Measurements from ENCODE around the gene TMEM126A.
"Not testable (repeated sequence)": the region's sequence is repeated elsewhere in the genome, so short reads cannot be mapped to it uniquely, and the experiment has no call there.

Gene TMEM126A

DNA sequence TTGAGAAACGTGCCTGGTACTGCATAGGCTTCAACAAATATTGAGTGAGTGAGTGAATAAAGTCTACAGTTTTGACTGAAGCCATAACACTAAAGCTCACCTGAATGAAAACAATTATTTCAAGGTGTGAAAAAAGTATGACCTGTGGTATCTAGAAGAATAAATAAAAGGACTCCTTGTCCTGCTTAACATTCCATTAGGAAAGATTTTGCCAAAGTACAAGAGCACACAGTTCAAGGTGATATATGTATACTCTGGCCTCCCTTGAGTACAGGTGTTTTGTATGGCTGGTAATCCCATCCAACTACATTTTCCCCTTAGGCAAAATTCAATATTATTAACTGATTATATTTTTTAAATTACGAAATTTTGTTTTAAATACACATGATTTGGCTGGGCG is 18.9 kb downstream of the TMEM126A start:
- Histone ChIP-seq H2AFZ (ENCODE audit: low read depth, low read length) (peak overlapping the region; percentile 96; the same call in 1 of the 2 replicates), H3K4me3 (ENCODE audit: low read length) (no peak overlapping the region), H3K9me3 (ENCODE audit: insufficient read depth, low read length) (no peaks in the 10 kb centered on the region), H3K4me1 (ENCODE audit: low read length) (peaks cover 15% of the 10 kb centered on the region), H3K27me3 (ENCODE audit: low read depth, low read length) (no peaks in the 10 kb centered on the region), H4K20me1 (ENCODE audit: insufficient read depth, low read length) (peaks cover 22% of the 10 kb centered on the region), H3K27ac (ENCODE audit: low read length) (no peak overlapping the region), H3K36me3 (replicated peaks; ENCODE audit: low read depth, low read length) (peaks cover 21% of the 10 kb centered on the region), H3K79me2 (ENCODE audit: low read length) (peaks cover 32% of the 10 kb centered on the region), H3K4me2 (ENCODE audit: low read length) (no peak overlapping the region), H3K9ac (ENCODE audit: low read length) (no peak overlapping the region)
- TF ChIP-seq CTCF (IDR thresholded peaks at IDR 0.05; ENCODE audit: low read depth, low read length) (no peak), EZH2phosphoT487 (IDR thresholded peaks at IDR 0.05; ENCODE audit: low read depth) (no peak)

- Histone ChIP-seq H3K27ac (ENCODE audit: low read length) (no peak overlapping the region), H3K79me2 (ENCODE audit: low read length) (peaks cover 17% of the 10 kb centered on the region)
These were observed 20.4 kb downstream of the TMEM126A start for GRCh38 chr11:85668157-85668556.

DNA sequence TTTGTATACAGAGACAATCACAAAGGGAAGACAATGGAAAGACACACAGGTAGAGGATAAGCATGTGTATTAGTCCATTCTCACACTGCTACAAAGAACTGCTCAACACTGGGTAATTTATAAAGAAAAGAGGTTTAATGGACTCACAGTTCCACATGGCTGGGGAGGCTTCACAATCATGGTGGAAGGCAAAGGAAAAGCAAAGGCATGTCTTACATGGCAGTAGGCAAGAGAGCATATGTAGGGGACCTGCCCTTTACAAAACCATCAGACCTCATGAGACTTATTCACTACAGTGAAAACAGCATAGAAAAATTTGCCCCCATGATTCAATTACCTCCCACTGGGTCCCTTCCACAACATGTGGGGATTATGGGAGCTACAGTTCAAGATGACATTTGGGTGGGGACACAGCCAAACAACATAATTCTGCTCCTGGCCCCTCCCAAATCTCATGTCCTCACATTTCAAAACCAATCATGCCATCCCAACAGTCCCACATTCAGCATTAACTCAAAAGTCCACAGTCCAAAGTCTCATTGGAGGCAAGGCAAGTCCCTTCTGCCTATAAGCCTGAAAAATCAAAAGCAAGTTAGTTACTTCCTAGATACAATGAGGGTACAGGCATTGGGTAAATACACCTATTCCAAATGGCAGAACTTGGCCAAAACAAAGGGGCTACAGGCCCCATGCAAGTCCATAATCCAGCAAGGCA is 23.3 kb downstream of the TMEM126A start:
- not testable (repeated sequence) for H3K36me3 ChIP-seq (replicated peaks; ENCODE audit: low read depth, low read length); H4K20me1 ChIP-seq (ENCODE audit: insufficient read depth, low read length); H2AFZ ChIP-seq (ENCODE audit: low read depth, low read length); H3K4me1 ChIP-seq (ENCODE audit: low read length); H3K4me2 ChIP-seq (ENCODE audit: low read length); H3K9ac ChIP-seq (ENCODE audit: low read length); H3K27me3 ChIP-seq (ENCODE audit: low read depth, low read length); H3K27ac ChIP-seq (ENCODE audit: low read length); H3K9me3 ChIP-seq (ENCODE audit: insufficient read depth, low read length); H3K79me2 ChIP-seq (ENCODE audit: low read length); H3K4me3 ChIP-seq (ENCODE audit: low read length)

More at GRCh38 chr11:85668157-85668556, 20.4 kb downstream of the TMEM126A start:
- Histone ChIP-seq H3K4me1 (ENCODE audit: low read length) (peaks cover 8% of the 10 kb centered on the region), H3K4me3 (ENCODE audit: low read length) (no peak overlapping the region), H3K9me3 (ENCODE audit: insufficient read depth, low read length) (no peaks in the 10 kb centered on the region), H4K20me1 (ENCODE audit: insufficient read depth, low read length) (peaks cover 8% of the 10 kb centered on the region), H3K9ac (ENCODE audit: low read length) (no peak overlapping the region), H3K4me2 (ENCODE audit: low read length) (no peak overlapping the region), H2AFZ (ENCODE audit: low read depth, low read length) (no peak overlapping the region), H3K36me3 (replicated peaks; ENCODE audit: low read depth, low read length) (peaks cover 8% of the 10 kb centered on the region), H3K27me3 (ENCODE audit: low read depth, low read length) (no peaks in the 10 kb centered on the region)
- TF ChIP-seq CTCF (IDR thresholded peaks at IDR 0.05; ENCODE audit: low read depth, low read length) (no peak), EZH2phosphoT487 (IDR thresholded peaks at IDR 0.05; ENCODE audit: low read depth) (no peak)

DNA sequence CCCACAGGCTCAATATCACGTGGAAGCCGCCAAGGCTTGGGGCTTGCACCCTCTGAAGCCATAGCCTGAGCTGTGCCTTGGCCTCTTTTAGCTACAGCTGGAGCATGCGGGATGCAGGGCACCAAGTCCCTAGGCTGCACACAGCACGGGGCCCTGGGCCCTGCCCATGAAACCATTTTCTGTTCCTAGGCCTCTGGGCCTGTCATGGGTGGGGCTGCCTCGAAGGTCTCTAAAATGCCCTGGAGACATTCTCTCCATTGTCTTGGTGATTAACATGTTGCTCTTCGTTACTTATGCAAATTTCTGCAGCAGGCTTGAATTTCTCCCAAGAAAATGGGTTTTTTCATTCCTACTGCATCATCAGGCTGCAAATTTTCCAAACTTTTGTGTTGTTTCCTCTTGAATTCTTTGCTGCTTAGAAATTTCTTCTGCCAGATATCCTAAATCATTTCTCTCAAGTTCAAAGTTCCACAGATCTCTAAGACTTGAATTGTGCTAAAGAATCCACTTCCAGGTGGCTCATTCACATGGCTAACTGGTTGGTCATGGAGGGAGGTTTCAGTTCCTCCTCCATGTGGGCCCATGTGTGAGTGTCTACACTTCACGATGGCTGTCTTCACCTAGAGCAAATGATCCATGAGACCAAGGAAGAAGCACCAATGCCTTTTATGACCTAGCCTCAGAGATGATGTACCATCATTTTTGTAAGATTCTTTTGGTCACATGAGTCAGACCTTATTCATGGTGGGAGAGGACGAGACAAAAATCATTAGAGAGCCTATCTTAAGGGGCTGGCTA is 24.5 kb downstream of the TMEM126A start:
- Histone ChIP-seq H3K4me3 (ENCODE audit: low read length) (no peak overlapping the region), H4K20me1 (ENCODE audit: insufficient read depth, low read length) (no peaks in the 10 kb centered on the region), H2AFZ (ENCODE audit: low read depth, low read length) (no peak overlapping the region), H3K9ac (ENCODE audit: low read length) (no peak overlapping the region), H3K27me3 (ENCODE audit: low read depth, low read length) (no peaks in the 10 kb centered on the region), H3K4me1 (ENCODE audit: low read length) (no peaks in the 10 kb centered on the region), H3K4me2 (ENCODE audit: low read length) (no peak overlapping the region), H3K79me2 (ENCODE audit: low read length) (no peaks in the 10 kb centered on the region), H3K27ac (ENCODE audit: low read length) (no peak overlapping the region), H3K9me3 (ENCODE audit: insufficient read depth, low read length) (no peaks in the 10 kb centered on the region), H3K36me3 (replicated peaks; ENCODE audit: low read depth, low read length) (no peaks in the 10 kb centered on the region)
- no peak for TF ChIP-seq CTCF (IDR thresholded peaks at IDR 0.05; ENCODE audit: low read depth, low read length)
- no peak for TF ChIP-seq EZH2phosphoT487 (IDR thresholded peaks at IDR 0.05; ENCODE audit: low read depth)

All from OCI-LY3 (cell line).